IMR-90 (cell line): ENCODE measurements around the gene MTMR3. TPM values are rescaled to one million over a fixed set of nuclear protein-coding genes. Genes with fewer than 3 reads are reported as not detected.

ENCODE experiments used
- ATAC-seq: fragments of 200-7000 bp; cut with Tn5 transposase; 2 replicates; pipeline ENCODE4 v1.9.1; 2020; ENCODE audit warnings: low read depth, mild to moderate bottlenecking, moderate library complexity
- BruUV-seq: library from RNA; stranded (reverse); fragments of 400-500 nt; replicated peaks from 2 replicates; lab custom pipeline; 2021; lab: Mats Ljungman, UMichigan
- CTCF ChIA-PET: fragments of 300-600 bp; formaldehyde crosslinking; extraction: SDS; loops from one replicate; lab custom pipeline; 2021; ENCODE audit warnings: antibody characterized with exemption; lab: Yijun Ruan, JAX
- POLR2A ChIA-PET: fragments of 300-600 bp; sonication (Branson Sonifier 250); formaldehyde crosslinking; loops from one replicate; lab custom pipeline; 2022; ENCODE audit warnings: antibody characterized with exemption; ENCODE audit not compliant: unreplicated experiment; lab: Charles Lee
- DNase-seq: peaks from one replicate; pipeline ENCODE4 v3.0.0; 2013
- H2AFZ ChIP-seq: replicated peaks from 2 replicates; pipeline ENCODE3; 2013; ENCODE audit warnings: low read length, mild to moderate bottlenecking; ENCODE audit not compliant: poor library complexity
- H2AK5ac ChIP-seq: 2 replicates; pipeline ENCODE4 v1.6.1; 2013; ENCODE audit warnings: low read depth, low read length, inconsistent platforms
- H2AK9ac ChIP-seq: replicated peaks from 2 replicates; pipeline ENCODE3; 2013; ENCODE audit warnings: mild to moderate bottlenecking, low read depth, low read length, moderate library complexity; ENCODE audit not compliant: poor library complexity
- H2BK120ac ChIP-seq: 2 replicates; pipeline ENCODE4 v1.6.1; 2013; ENCODE audit warnings: low read depth, low read length, inconsistent platforms
- H2BK15ac ChIP-seq: 3 replicates; pipeline ENCODE4 v1.6.1; 2013; ENCODE audit warnings: low read depth, low read length, inconsistent platforms
- H2BK20ac ChIP-seq: 2 replicates; pipeline ENCODE4 v1.6.1; 2013; ENCODE audit warnings: low read depth, mild to moderate bottlenecking, inconsistent platforms, low read length, moderate library complexity
- H2BK5ac ChIP-seq: 2 replicates; pipeline ENCODE4 v1.6.1; 2013; ENCODE audit warnings: mild to moderate bottlenecking, low read depth, low read length, inconsistent platforms; ENCODE audit not compliant: poor library complexity, severe bottlenecking
- H3K14ac ChIP-seq: replicated peaks from 2 replicates; pipeline ENCODE4 v1.6.1; 2013; ENCODE audit warnings: low read depth, low read length, inconsistent platforms
- H3K18ac ChIP-seq: 2 replicates; pipeline ENCODE4 v1.6.1; 2013; ENCODE audit warnings: low read depth, low read length, control low read depth
- H3K23ac ChIP-seq: 2 replicates; pipeline ENCODE4 v1.6.1; 2013; ENCODE audit warnings: low read depth, low read length, inconsistent platforms
- H3K27ac ChIP-seq: 2 replicates; pipeline ENCODE4 v1.5.1; 2013; ENCODE audit warnings: mild to moderate bottlenecking, control low read depth, low read length; ENCODE audit not compliant: insufficient read depth
- H3K27me3 ChIP-seq: 2 replicates; pipeline ENCODE4 v1.6.1; 2013; ENCODE audit warnings: low read length; ENCODE audit not compliant: control insufficient read depth, insufficient read depth
- H3K36me3 ChIP-seq: 2 replicates; pipeline ENCODE4 v1.6.1; 2013; ENCODE audit warnings: low read length, mixed read lengths; ENCODE audit not compliant: control insufficient read depth, insufficient read depth
- H3K4ac ChIP-seq: 2 replicates; pipeline ENCODE4 v1.6.1; 2013; ENCODE audit warnings: low read depth, low read length, inconsistent platforms
- H3K4me1 ChIP-seq: 2 replicates; pipeline ENCODE4 v1.6.1; 2013; ENCODE audit warnings: low read length, mixed read lengths; ENCODE audit not compliant: control insufficient read depth, insufficient read depth
- H3K4me2 ChIP-seq: 2 replicates; pipeline ENCODE4 v1.6.1; 2013; ENCODE audit warnings: low read depth, mild to moderate bottlenecking, control low read depth, low read length, moderate library complexity
- H3K4me3 ChIP-seq: 2 replicates; pipeline ENCODE4 v1.5.1; 2013; ENCODE audit warnings: low read depth, mild to moderate bottlenecking, control low read depth, low read length, moderate library complexity; ENCODE audit not compliant: insufficient read depth
- H3K56ac ChIP-seq: 2 replicates; pipeline ENCODE4 v1.6.1; 2013; ENCODE audit warnings: low read length, inconsistent platforms; ENCODE audit not compliant: insufficient read depth; ENCODE audit errors: extremely low read depth
- H3K79me1 ChIP-seq, 2 experiments: 2 replicates each; pipeline ENCODE4 v1.6.1; 2013; ENCODE audit warnings: low read length in 2 of 2, inconsistent platforms in 1 of 2, low read depth in 1 of 2
- H3K9ac ChIP-seq: 2 replicates; pipeline ENCODE4 v1.6.1; 2013; ENCODE audit warnings: low read depth, low read length, control low read depth
- H3K9me1 ChIP-seq: 2 replicates; pipeline ENCODE4 v1.6.1; 2013; ENCODE audit warnings: low read length, inconsistent platforms; ENCODE audit not compliant: insufficient read depth
- H3K9me3 ChIP-seq: 2 replicates; pipeline ENCODE4 v1.6.1; 2013; ENCODE audit warnings: low read length; ENCODE audit not compliant: control insufficient read depth, insufficient read depth
- H4K20me1 ChIP-seq: 2 replicates; pipeline ENCODE4 v1.6.1; 2013; ENCODE audit warnings: low read length, inconsistent platforms; ENCODE audit not compliant: insufficient read depth
- H4K5ac ChIP-seq: 2 replicates; pipeline ENCODE4 v1.6.1; 2013; ENCODE audit warnings: mild to moderate bottlenecking, low read depth, low read length, control low read depth
- H4K8ac ChIP-seq, 2 experiments: 2 replicates each; pipeline ENCODE4 v1.6.1; 2013; ENCODE audit warnings: low read depth in 2 of 2, low read length in 2 of 2, control low read depth in 1 of 2, inconsistent platforms in 1 of 2
- H4K91ac ChIP-seq: 2 replicates; pipeline ENCODE4 v1.6.1; 2013; ENCODE audit warnings: low read depth, low read length, inconsistent platforms; ENCODE audit not compliant: insufficient read depth
- BHLHE40 ChIP-seq: fragments of 150-350 bp; IDR thresholded peaks from 2 replicates; pipeline ENCODE4 v1.6.1; 2016; ENCODE audit warnings: mild to moderate bottlenecking, low read depth, low read length
- CEBPB ChIP-seq: IDR thresholded peaks from 2 replicates; pipeline ENCODE4 v1.6.1; 2012; ENCODE audit warnings: low read depth, low read length, improper control_type of control experiment
- CHD1 ChIP-seq: IDR thresholded peaks from 2 replicates; pipeline ENCODE4 v1.6.1; 2012; ENCODE audit warnings: low read depth, low read length, improper control_type of control experiment
- CTCF ChIP-seq: conservative IDR thresholded peaks from 2 replicates; pipeline ENCODE4 v1.5.1; 2012; ENCODE audit warnings: mild to moderate bottlenecking, low read depth, low read length, improper control_type of control experiment
- ELK1 ChIP-seq: fragments of 150-350 bp; IDR thresholded peaks from 2 replicates; pipeline ENCODE4 v1.6.1; 2016; ENCODE audit warnings: low read depth, mild to moderate bottlenecking, low read length, moderate library complexity, borderline replicate concordance
- FOS ChIP-seq: fragments of 150-350 bp; IDR thresholded peaks from 2 replicates; pipeline ENCODE4 v1.6.1; 2016; ENCODE audit warnings: low read depth, low read length
- MAFK ChIP-seq: IDR thresholded peaks from 2 replicates; pipeline ENCODE4 v1.6.1; 2012; ENCODE audit warnings: low read depth, low read length, improper control_type of control experiment
- MXI1 ChIP-seq: IDR thresholded peaks from 2 replicates; pipeline ENCODE4 v1.6.1; 2012; ENCODE audit warnings: low read depth, mild to moderate bottlenecking, low read length, moderate library complexity, borderline replicate concordance
- NFE2L2 ChIP-seq: fragments of 150-350 bp; IDR thresholded peaks from 2 replicates; pipeline ENCODE4 v1.6.1; 2016; ENCODE audit warnings: low read depth, mild to moderate bottlenecking, low read length
- POLR2A ChIP-seq: IDR thresholded peaks from 2 replicates; pipeline ENCODE4 v1.6.1; 2012; ENCODE audit warnings: mild to moderate bottlenecking, low read depth, low read length
- RAD21 ChIP-seq: IDR thresholded peaks from 2 replicates; pipeline ENCODE4 v1.6.1; 2012; ENCODE audit warnings: low read length, improper control_type of control experiment
- RCOR1 ChIP-seq: IDR thresholded peaks from 2 replicates; pipeline ENCODE4 v1.6.1; 2012; ENCODE audit warnings: mild to moderate bottlenecking, low read length, improper control_type of control experiment; ENCODE audit not compliant: insufficient replicate concordance
- RFX5 ChIP-seq: IDR thresholded peaks from 2 replicates; pipeline ENCODE4 v1.8.0; 2012; ENCODE audit warnings: low read depth, mild to moderate bottlenecking, low read length, moderate library complexity
- SMC3 ChIP-seq: fragments of 150-350 bp; IDR thresholded peaks from 2 replicates; pipeline ENCODE4 v1.6.1; 2016; ENCODE audit warnings: low read depth, mild to moderate bottlenecking, antibody characterized with exemption, low read length, moderate library complexity
- USF2 ChIP-seq: fragments of 150-350 bp; IDR thresholded peaks from 2 replicates; pipeline ENCODE4 v1.6.1; 2017; ENCODE audit warnings: mild to moderate bottlenecking, antibody characterized with exemption, low read length, low read depth
- WGBS, 2 experiments: methylation state at CpG; one replicate each; pipeline versions ENCODE4 v1.1.5 to v1.1.7; 2013; ENCODE audit warnings: missing lambda C conversion rate in 2 of 2; ENCODE audit not compliant: insufficient read length in 1 of 2; ENCODE audit errors: extremely low coverage in 2 of 2; 5-methylcytosine and 5-hydroxymethylcytosine counted together
- dilution Hi-C: fragments of 300-500 bp; cut with HindIII; formaldehyde crosslinking; loops from one replicate; pipeline ENCODE4 v1.14.3; 2018; ENCODE audit warnings: low sequenced_read_pairs; ENCODE audit not compliant: unreplicated experiment
- in situ Hi-C: fragments of 300-500 bp; cut with MboI; formaldehyde crosslinking; loops from 3 replicates; pipeline ENCODE4 v1.14.3; 2019; ENCODE audit warnings: low sequenced_read_pairs, inconsistent platforms, mixed read lengths
- intact Hi-C: fragments of 100-400 bp; cut with micrococcal nuclease; formaldehyde crosslinking; loops from 2 replicates; pipeline ENCODE4 v1.10.0; 2022
- polyA plus RNA-seq, 3 experiments: library from polyadenylated mRNA; depleted of rRNA; stranded (reverse); fragments of >200 nt; gene quantifications; 2 replicates each; pipeline ENCODE4 v1.2.3, GENCODE V29; 2012; ENCODE audit warnings: low replicate concordance in 1 of 3
- total RNA-seq: library from RNA; depleted of rRNA; stranded (reverse); fragments of >200 nt; gene quantifications from 2 replicates; pipeline ENCODE4 v1.2.3, GENCODE V29; 2012

Gene MTMR3
- total and polyA plus RNA-seq, 2 of the 4 experiments (the other 2 are of a cell fraction) = 21.3 to 29.4 TPM

- Histone ChIP-seq H3K4me1 (peaks cover 4% of the 10 kb centered on the region; the same call in 1 of the 2 replicates), H2BK15ac (no peak overlapping the region), H3K4me3 (no peak overlapping the region), H3K9ac (no peak overlapping the region), H2AK5ac (no peak overlapping the region), H3K36me3 (no peaks in the 10 kb centered on the region), H4K8ac (no peak overlapping the region), H3K27me3 (no peaks in the 10 kb centered on the region), H2AFZ (no peak overlapping the region), H3K79me1 (peaks cover 15 to 80% of the 10 kb centered on the region in 2 experiments), H2BK120ac (no peak overlapping the region), H3K18ac (no peak overlapping the region), H3K4me2 (no peak overlapping the region), H2AK9ac (no peak overlapping the region), H3K9me3 (no peaks in the 10 kb centered on the region), H2BK5ac (no peak overlapping the region), H2BK20ac (no peak overlapping the region), H3K9me1 (peaks cover 8% of the 10 kb centered on the region), H3K23ac (no peak overlapping the region), H4K91ac (no peak overlapping the region), H3K4ac (no peak overlapping the region), H4K20me1 (peaks cover 70% of the 10 kb centered on the region), H3K27ac (no peak overlapping the region), H3K14ac (no peak overlapping the region), H4K5ac (no peak overlapping the region), H3K56ac (no peak overlapping the region)
- POLR2A ChIA-PET = no interaction called here
- no peak for ATAC-seq
- TF ChIP-seq NFE2L2 = no peak
- no peak for TF ChIP-seq RFX5
- TF ChIP-seq CEBPB = no peak
- TF ChIP-seq POLR2A = no peak
- no peak for TF ChIP-seq CHD1
- TF ChIP-seq RCOR1 = no peak
- no peak for TF ChIP-seq USF2
- TF ChIP-seq CTCF = no peak
- TF ChIP-seq MXI1 = no peak
- no peak for TF ChIP-seq RAD21
- TF ChIP-seq BHLHE40 = no peak
- TF ChIP-seq FOS = no peak
- TF ChIP-seq ELK1 = no peak
- no peak for TF ChIP-seq MAFK
- no peak for TF ChIP-seq SMC3
- DNase-seq = no peak
- intact Hi-C loops = no loop called here
- BruUV-seq = no TSS peak
- WGBS, 2 experiments = no CpG with 5 or more reads among the region's 8 CpGs
- CTCF ChIA-PET = interaction anchor here (0.6 kb wide), 1 partner anchor 69 kb away, joined by 3 read pairs; no protein-coding TSS in a partner anchor
- in situ Hi-C loops = no loop called here
- dilution Hi-C loops = no loop called here
These were observed 68.9 kb downstream of the MTMR3 start for GRCh38 chr22:29951791-29952413.
